OCI-LY7 (cell line): ENCODE measurements around the gene ABCC9. TPM values are rescaled to one million over a fixed set of nuclear protein-coding genes. Genes with fewer than 3 reads are reported as not detected.

ENCODE experiments used
- BruUV-seq: library from RNA; stranded (reverse); fragments of 400-500 nt; replicated peaks from 2 replicates; lab custom pipeline; 2021; lab: Mats Ljungman, UMichigan
- CTCF ChIA-PET: fragments of 300-600 bp; sonication (Branson Sonifier 250); formaldehyde crosslinking; loops from one replicate; lab custom pipeline; 2022; ENCODE audit warnings: antibody characterized with exemption; ENCODE audit not compliant: unreplicated experiment; lab: Charles Lee
- POLR2A ChIA-PET: fragments of 300-600 bp; sonication (Branson Sonifier 250); formaldehyde crosslinking; loops from one replicate; lab custom pipeline; 2022; ENCODE audit warnings: antibody characterized with exemption; lab: Charles Lee
- DNase-seq: peaks from one replicate; pipeline ENCODE4 v3.0.0-alpha.2; 2015; ENCODE audit warnings: low spot score
- H2AFZ ChIP-seq: fragments of 200-600 bp; sonication (generic), shearing (Covaris generic); 2 replicates; pipeline ENCODE4 v1.6.1; 2014; ENCODE audit warnings: mild to moderate bottlenecking, antibody characterized with exemption, low read length, moderate library complexity
- H3K27ac ChIP-seq: fragments of 200-600 bp; sonication (generic); 2 replicates; pipeline ENCODE4 v1.5.1; 2014; ENCODE audit warnings: mixed run types, low read depth, mild to moderate bottlenecking, moderate library complexity, low read length, inconsistent platforms; ENCODE audit not compliant: poor library complexity, severe bottlenecking
- H3K36me3 ChIP-seq: fragments of 200-600 bp; sonication (generic); 2 replicates; pipeline ENCODE4 v1.6.1; 2014; ENCODE audit warnings: mild to moderate bottlenecking, antibody characterized with exemption, low read length, moderate library complexity, mixed read lengths; ENCODE audit not compliant: insufficient read depth
- H3K4me1 ChIP-seq: fragments of 200-600 bp; sonication (generic); 2 replicates; pipeline ENCODE4 v1.5.1; 2014; ENCODE audit warnings: mild to moderate bottlenecking, low read length; ENCODE audit not compliant: insufficient read depth, poor library complexity, severe bottlenecking
- H3K4me2 ChIP-seq: fragments of 200-600 bp; sonication (generic); 2 replicates; pipeline ENCODE4 v1.6.1; 2014; ENCODE audit warnings: mild to moderate bottlenecking, low read length
- H3K4me3 ChIP-seq: fragments of 200-600 bp; sonication (generic); 2 replicates; pipeline ENCODE4 v1.5.1; 2014; ENCODE audit warnings: mild to moderate bottlenecking, low read depth, low read length; ENCODE audit not compliant: poor library complexity, severe bottlenecking
- H3K79me2 ChIP-seq: fragments of 200-600 bp; sonication (generic); 2 replicates; pipeline ENCODE4 v1.6.1; 2016; ENCODE audit warnings: low read depth, mild to moderate bottlenecking, low read length, moderate library complexity, mixed read lengths; ENCODE audit not compliant: insufficient read depth
- H3K9me2 ChIP-seq: fragments of 200-600 bp; sonication (generic); 2 replicates; pipeline ENCODE4 v1.6.1; 2016; ENCODE audit warnings: mild to moderate bottlenecking, low read length, mixed read lengths; ENCODE audit not compliant: insufficient read depth
- H3K9me3 ChIP-seq: fragments of 200-600 bp; sonication (generic); 2 replicates; pipeline ENCODE4 v1.6.1; 2014; ENCODE audit warnings: mild to moderate bottlenecking, mixed run types, low read length, mixed read lengths
- H4K20me1 ChIP-seq: fragments of 200-600 bp; sonication (generic); 2 replicates; pipeline ENCODE4 v1.6.1; 2014; ENCODE audit warnings: mild to moderate bottlenecking, antibody characterized with exemption, low read length, moderate library complexity, mixed read lengths; ENCODE audit not compliant: insufficient read depth
- CTCF ChIP-seq: fragments of 200-600 bp; sonication (generic); conservative IDR thresholded peaks from 2 replicates; pipeline ENCODE4 v1.5.1; 2014; ENCODE audit warnings: mild to moderate bottlenecking, antibody characterized with exemption, low read length, moderate library complexity, mixed read lengths
- EZH2phosphoT487 ChIP-seq: fragments of 200-600 bp; sonication (generic); IDR thresholded peaks from 2 replicates; pipeline ENCODE4 v1.6.1; 2018; ENCODE audit warnings: low read depth, borderline replicate concordance, mild to moderate bottlenecking, mixed run types, antibody characterized with exemption, low read length, moderate library complexity, mixed read lengths
- intact Hi-C: fragments of 100-400 bp; cut with micrococcal nuclease; formaldehyde crosslinking; loops from one replicate; pipeline ENCODE4 v1.10.0; 2022; ENCODE audit not compliant: unreplicated experiment
- total RNA-seq, 2 experiments: library from RNA; depleted of rRNA in 1 of 2; stranded (reverse); fragments of >200 nt in 1 of 2; shearing (Covaris generic) in 1 of 2; gene quantifications; 2 replicates each; pipeline ENCODE4 v1.2.3, GENCODE V29; 2014 to 2022

ABCC9 gene
- total RNA-seq, 2 experiments from 2014 or later: not detected

DNA sequence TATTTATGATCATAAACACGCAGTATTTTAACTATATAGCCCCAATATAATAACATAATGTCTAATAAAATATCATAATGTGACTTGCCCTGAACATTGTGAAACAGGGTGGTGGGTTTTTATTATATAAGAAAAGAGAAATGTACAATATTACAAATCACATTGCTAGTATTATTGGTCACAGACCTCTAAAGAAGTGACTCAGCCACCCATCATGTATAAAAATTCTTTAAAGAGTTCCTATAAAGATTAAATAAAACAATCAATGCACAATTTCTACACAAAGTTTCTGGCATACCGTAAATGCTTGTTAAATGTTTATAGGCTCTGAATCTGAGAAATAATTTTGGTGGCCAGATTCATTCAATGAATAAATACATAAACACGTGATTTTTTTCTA is 28.9 kb downstream of the ABCC9 start:
- Histone ChIP-seq H3K9me3 (no peaks in the 10 kb centered on the region), H3K27ac (no peak overlapping the region), H3K4me1 (no peaks in the 10 kb centered on the region), H3K79me2 (no peaks in the 10 kb centered on the region), H4K20me1 (no peaks in the 10 kb centered on the region), H3K9me2 (no peaks in the 10 kb centered on the region), H3K4me2 (no peak overlapping the region), H3K36me3 (no peaks in the 10 kb centered on the region), H2AFZ (no peak overlapping the region), H3K4me3 (no peak overlapping the region)
- ChIA-PET POLR2A (no interaction called here), CTCF (no interaction called here)
- TF ChIP-seq EZH2phosphoT487 (no peak), CTCF (no peak)
- no peak for DNase-seq
- BruUV-seq: no TSS peak
- intact Hi-C loops: no loop called here

DNA sequence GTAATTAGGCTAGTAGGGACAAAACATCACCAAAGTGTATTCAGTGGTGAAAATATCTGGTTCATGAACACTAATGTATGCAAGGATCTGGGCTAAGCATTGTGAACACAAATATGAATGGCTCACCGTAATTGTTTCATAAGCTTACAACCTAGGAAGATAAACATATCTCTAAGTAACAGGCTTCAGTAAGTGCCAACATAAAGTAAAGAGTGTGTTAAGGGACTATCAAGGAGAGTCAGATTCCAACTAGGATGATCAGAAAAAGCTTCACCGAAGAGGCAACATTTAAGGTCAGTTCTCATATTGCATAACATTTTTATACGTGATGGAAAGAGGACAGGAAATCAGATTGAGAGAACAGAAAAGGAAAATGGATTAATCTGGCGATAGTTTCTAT is 29.4 kb downstream of the ABCC9 start:
- no peak for TF ChIP-seq CTCF
- TF ChIP-seq EZH2phosphoT487: no peak
- DNase-seq: no peak
- Histone ChIP-seq H3K4me2 (no peak overlapping the region), H3K36me3 (no peaks in the 10 kb centered on the region), H3K9me3 (no peaks in the 10 kb centered on the region), H4K20me1 (no peaks in the 10 kb centered on the region), H3K79me2 (no peaks in the 10 kb centered on the region), H3K27ac (no peak overlapping the region), H3K4me1 (no peaks in the 10 kb centered on the region), H3K4me3 (no peak overlapping the region), H2AFZ (no peak overlapping the region), H3K9me2 (no peaks in the 10 kb centered on the region)
- ChIA-PET POLR2A (no interaction called here), CTCF (no interaction called here)
- intact Hi-C loops: no loop called here
- BruUV-seq: no TSS peak

DNA sequence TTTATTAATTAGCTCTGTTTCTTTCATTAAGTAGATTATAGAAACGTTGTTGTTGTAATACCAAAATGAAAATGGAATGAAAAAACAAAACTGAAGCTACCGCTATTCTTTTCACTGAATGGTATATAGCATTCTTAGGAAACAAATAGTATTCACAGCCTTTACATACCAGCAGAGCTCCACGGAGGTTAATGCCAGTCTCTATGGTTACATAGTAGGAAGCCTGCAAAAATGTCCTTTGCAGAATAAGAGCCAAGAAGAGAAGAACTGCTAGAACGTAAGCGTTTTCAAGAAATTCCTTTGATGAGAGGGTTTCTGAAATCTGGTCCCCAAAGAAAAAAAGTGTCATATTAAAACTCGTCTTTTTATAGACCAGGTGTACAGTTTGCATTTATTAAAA is 30.6 kb downstream of the ABCC9 start:
- TF ChIP-seq CTCF (no peak), EZH2phosphoT487 (no peak)
- Histone ChIP-seq H4K20me1 (no peaks in the 10 kb centered on the region), H3K4me3 (no peak overlapping the region), H3K27ac (no peak overlapping the region), H3K79me2 (no peaks in the 10 kb centered on the region), H3K9me2 (no peaks in the 10 kb centered on the region), H3K9me3 (no peaks in the 10 kb centered on the region), H3K36me3 (no peaks in the 10 kb centered on the region), H3K4me2 (no peak overlapping the region), H2AFZ (no peak overlapping the region), H3K4me1 (no peaks in the 10 kb centered on the region)
- BruUV-seq: no TSS peak
- intact Hi-C loops: no loop called here
- POLR2A ChIA-PET: interaction anchor here (0.7 kb wide), 1 partner anchor 152 kb away, joined by 3 read pairs; no protein-coding TSS in a partner anchor
- DNase-seq: no peak
- CTCF ChIA-PET: no interaction called here
